Karpas-422 (cell line): ENCODE measurements around the gene HOXD1. TPM values are rescaled to one million over a fixed set of nuclear protein-coding genes. Genes with fewer than 3 reads are reported as not detected.

Experiments
- DNase-seq: peaks from one replicate; pipeline ENCODE4 v3.0.0-alpha.2; 2015
- H2AFZ ChIP-seq: fragments of 200-600 bp; sonication (generic); 2 replicates; pipeline ENCODE4 v1.6.1; 2014; ENCODE audit warnings: antibody characterized with exemption, low read length, mixed read lengths
- H3K27ac ChIP-seq: fragments of 200-600 bp; sonication (generic); 2 replicates; pipeline ENCODE4 v1.5.1; 2014; ENCODE audit warnings: mild to moderate bottlenecking, low read length, moderate library complexity
- H3K27me3 ChIP-seq: fragments of 200-600 bp; sonication (generic); 2 replicates; pipeline ENCODE4 v1.6.1; 2014; ENCODE audit warnings: low read length, mixed read lengths
- H3K36me3 ChIP-seq: fragments of 200-600 bp; sonication (generic); 2 replicates; pipeline ENCODE4 v1.6.1; 2014; ENCODE audit warnings: low read length, mixed read lengths; ENCODE audit not compliant: insufficient read depth
- H3K4me1 ChIP-seq: fragments of 200-600 bp; sonication (generic); 2 replicates; pipeline ENCODE4 v1.6.1; 2014; ENCODE audit warnings: mild to moderate bottlenecking, low read length, mixed read lengths
- H3K4me2 ChIP-seq: fragments of 200-600 bp; sonication (generic); 2 replicates; pipeline ENCODE4 v1.6.1; 2014; ENCODE audit warnings: low read length, low read depth, mild to moderate bottlenecking; ENCODE audit not compliant: poor library complexity, severe bottlenecking
- H3K4me3 ChIP-seq: fragments of 200-600 bp; sonication (generic); 2 replicates; pipeline ENCODE4 v1.5.1; 2014; ENCODE audit warnings: mild to moderate bottlenecking, antibody characterized with exemption, low read length, mixed read lengths
- H3K79me2 ChIP-seq: fragments of 200-600 bp; sonication (generic); 2 replicates; pipeline ENCODE4 v1.6.1; 2014; ENCODE audit warnings: mild to moderate bottlenecking, low read length, mixed read lengths
- H3K9ac ChIP-seq: fragments of 200-600 bp; sonication (generic); 2 replicates; pipeline ENCODE4 v1.6.0; 2014; ENCODE audit warnings: low read length
- H3K9me2 ChIP-seq: fragments of 200-600 bp; sonication (generic), shearing (Covaris generic); replicated peaks from 2 replicates; pipeline ENCODE4 v1.6.0; 2014; ENCODE audit warnings: mild to moderate bottlenecking, low read length, moderate library complexity; ENCODE audit not compliant: insufficient read depth
- H3K9me3 ChIP-seq: fragments of 300-700, 200-600 bp; sonication (generic); 2 replicates; pipeline ENCODE4 v1.6.1; 2014; ENCODE audit warnings: low read length, mixed read lengths
- H4K20me1 ChIP-seq: fragments of 200-600 bp; sonication (generic); 2 replicates; pipeline ENCODE4 v1.6.1; 2014; ENCODE audit warnings: mild to moderate bottlenecking, antibody characterized with exemption, low read length, low read depth; ENCODE audit not compliant: insufficient read depth
- total RNA-seq: library from RNA; depleted of rRNA; stranded (reverse); fragments of >200 nt; shearing (Covaris generic); gene quantifications from 2 replicates; pipeline ENCODE4 v1.2.3, GENCODE V29; 2014; ENCODE audit warnings: low replicate concordance

The HOXD1 gene
- total RNA-seq, 1 experiment from 2014 or later = not detected

DNA sequence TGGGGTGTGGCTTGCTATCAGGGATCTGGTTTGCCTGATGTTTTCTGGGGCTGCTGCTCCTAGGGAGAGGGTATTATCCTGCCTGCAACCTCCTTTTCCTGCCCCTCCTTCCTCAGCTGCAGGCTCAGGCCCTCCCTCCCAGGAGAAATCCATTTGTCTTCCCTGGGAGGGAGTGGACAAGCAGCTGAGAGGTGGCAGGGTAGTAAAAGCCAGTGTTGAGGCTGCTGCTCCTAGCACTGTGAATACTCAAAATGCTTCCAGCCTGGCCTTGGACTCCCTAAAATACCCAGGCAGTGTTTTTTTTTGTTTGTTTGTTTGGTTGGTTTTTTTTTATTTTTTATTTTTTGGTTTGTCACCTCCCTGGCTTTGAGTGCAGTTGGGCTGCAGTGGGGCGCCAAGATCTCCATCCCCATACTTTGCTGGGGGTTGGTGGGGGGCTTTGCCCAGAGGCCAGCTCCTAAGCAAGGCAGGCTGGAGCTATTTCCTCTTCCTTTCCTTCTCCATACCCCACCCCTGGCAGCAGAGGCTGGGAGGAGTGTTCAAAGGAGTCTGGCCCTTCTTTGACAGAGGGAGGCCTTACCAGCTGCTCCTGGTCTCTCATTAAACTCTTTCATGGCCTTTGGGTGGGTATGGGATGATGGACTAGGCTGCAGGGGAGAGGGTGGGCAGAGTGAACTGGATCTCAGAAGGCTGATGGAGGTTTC, 17.7 kb upstream of the HOXD1 start:
- Histone ChIP-seq H3K9me3 (no peaks in the 10 kb centered on the region), H3K36me3 (no peaks in the 10 kb centered on the region), H2AFZ (no peak overlapping the region), H3K27ac (no peak overlapping the region), H3K79me2 (no peaks in the 10 kb centered on the region), H3K4me3 (no peak overlapping the region), H3K9ac (no peak overlapping the region), H3K27me3 (no peaks in the 10 kb centered on the region), H3K4me1 (peaks cover 24% of the 10 kb centered on the region), H3K4me2 (no peak overlapping the region), H4K20me1 (no peaks in the 10 kb centered on the region), H3K9me2 (no peaks in the 10 kb centered on the region)
- DNase-seq = no peak

DNA sequence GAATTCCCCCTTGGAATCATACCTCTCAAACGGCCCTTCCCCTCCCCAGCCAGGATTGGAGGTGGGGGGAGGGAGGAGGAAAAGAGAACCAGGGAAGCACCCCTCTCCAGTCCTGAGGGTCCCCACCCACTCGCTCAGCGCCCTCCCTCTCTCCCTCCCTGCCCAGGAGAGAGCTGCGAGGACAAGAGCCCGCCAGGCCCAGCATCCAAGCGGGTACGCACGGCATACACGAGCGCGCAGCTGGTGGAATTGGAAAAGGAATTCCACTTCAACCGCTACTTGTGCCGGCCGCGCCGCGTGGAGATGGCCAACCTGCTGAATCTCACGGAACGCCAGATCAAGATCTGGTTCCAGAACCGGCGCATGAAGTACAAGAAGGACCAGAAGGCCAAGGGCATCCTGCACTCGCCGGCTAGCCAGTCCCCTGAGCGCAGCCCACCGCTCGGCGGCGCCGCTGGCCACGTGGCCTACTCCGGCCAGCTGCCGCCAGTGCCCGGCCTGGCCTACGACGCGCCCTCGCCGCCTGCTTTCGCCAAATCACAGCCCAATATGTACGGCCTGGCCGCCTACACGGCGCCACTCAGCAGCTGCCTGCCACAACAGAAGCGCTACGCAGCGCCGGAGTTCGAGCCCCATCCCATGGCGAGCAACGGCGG, 17.0 kb upstream of the HOXD1 start:
- DNase-seq = no peak
- Histone ChIP-seq H3K27me3 (no peaks in the 10 kb centered on the region), H3K9me2 (no peaks in the 10 kb centered on the region), H3K4me1 (peaks cover 31% of the 10 kb centered on the region), H4K20me1 (no peaks in the 10 kb centered on the region), H3K36me3 (no peaks in the 10 kb centered on the region), H3K9me3 (no peaks in the 10 kb centered on the region), H3K79me2 (no peaks in the 10 kb centered on the region), H3K4me3 (no peak overlapping the region), H2AFZ (no peak overlapping the region), H3K4me2 (no peak overlapping the region), H3K27ac (no peak overlapping the region), H3K9ac (no peak overlapping the region)

DNA sequence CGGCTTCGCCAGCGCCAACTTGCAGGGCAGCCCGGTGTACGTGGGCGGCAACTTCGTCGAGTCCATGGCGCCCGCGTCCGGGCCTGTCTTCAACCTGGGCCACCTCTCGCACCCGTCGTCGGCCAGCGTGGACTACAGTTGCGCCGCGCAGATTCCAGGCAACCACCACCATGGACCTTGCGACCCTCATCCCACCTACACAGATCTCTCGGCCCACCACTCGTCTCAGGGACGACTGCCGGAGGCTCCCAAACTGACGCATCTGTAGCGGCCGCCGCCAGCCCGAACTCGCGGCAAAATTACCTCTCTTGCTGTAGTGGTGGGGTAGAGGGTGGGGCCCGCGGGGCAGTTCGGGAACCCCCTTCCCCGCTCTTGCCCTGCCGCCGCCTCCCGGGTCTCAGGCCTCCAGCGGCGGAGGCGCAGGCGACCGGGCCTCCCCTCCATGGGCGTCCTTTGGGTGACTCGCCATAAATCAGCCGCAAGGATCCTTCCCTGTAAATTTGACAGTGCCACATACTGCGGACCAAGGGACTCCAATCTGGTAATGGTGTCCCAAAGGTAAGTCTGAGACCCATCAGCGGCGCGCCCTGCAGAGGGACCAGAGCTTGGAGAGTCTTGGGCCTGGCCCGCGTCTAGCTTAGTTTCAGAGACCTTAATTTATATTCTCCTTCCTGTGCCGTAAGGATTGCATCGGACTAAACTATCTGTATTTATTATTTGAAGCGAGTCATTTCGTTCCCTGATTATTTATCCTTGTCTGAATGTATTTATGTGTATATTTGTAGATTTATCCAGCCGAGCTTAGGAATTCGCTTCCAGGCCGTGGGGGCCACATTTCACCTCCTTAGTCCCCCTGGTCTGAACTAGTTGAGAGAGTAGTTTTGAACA, 16.2 kb upstream of the HOXD1 start:
- Histone ChIP-seq H3K79me2 (no peaks in the 10 kb centered on the region), H3K9me2 (no peaks in the 10 kb centered on the region), H4K20me1 (no peaks in the 10 kb centered on the region), H3K36me3 (no peaks in the 10 kb centered on the region), H3K27me3 (no peaks in the 10 kb centered on the region), H2AFZ (no peak overlapping the region), H3K4me2 (no peak overlapping the region), H3K4me3 (no peak overlapping the region), H3K9ac (no peak overlapping the region), H3K27ac (no peak overlapping the region), H3K9me3 (no peaks in the 10 kb centered on the region), H3K4me1 (peaks cover 38% of the 10 kb centered on the region)
- no peak for DNase-seq

DNA sequence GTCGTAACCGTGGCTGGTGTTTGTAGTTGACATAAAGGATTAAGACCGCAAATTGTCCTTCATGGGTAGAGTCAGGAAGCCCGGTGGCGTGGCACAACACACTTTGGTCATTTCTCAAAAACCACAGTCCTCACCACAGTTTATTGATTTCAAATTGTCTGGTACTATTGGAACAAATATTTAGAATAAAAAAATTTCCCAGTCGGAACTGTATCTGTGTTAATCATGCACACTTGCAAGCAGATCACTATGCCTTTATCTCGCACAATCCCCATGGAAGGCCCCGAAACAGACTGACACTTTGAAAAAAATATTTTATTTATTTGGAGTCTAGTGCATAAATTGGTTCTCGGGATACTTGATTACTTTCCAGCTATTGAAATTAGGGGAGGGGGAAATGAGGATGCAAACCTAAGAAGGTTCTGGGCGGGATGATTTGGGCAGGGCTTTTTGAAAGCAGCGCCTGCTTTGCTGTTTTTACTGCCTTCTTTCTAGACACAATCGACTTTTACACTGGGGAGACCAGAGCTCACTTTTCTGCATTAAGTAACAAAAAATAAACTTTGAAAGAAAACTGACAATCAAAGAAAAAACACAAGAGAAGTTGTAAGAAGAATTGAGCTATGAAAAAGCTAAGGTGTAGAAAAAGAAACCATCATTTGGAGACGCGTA, 15.4 kb upstream of the HOXD1 start:
- peak overlapping the region; percentile 81 for H3K4me2 ChIP-seq

DNA sequence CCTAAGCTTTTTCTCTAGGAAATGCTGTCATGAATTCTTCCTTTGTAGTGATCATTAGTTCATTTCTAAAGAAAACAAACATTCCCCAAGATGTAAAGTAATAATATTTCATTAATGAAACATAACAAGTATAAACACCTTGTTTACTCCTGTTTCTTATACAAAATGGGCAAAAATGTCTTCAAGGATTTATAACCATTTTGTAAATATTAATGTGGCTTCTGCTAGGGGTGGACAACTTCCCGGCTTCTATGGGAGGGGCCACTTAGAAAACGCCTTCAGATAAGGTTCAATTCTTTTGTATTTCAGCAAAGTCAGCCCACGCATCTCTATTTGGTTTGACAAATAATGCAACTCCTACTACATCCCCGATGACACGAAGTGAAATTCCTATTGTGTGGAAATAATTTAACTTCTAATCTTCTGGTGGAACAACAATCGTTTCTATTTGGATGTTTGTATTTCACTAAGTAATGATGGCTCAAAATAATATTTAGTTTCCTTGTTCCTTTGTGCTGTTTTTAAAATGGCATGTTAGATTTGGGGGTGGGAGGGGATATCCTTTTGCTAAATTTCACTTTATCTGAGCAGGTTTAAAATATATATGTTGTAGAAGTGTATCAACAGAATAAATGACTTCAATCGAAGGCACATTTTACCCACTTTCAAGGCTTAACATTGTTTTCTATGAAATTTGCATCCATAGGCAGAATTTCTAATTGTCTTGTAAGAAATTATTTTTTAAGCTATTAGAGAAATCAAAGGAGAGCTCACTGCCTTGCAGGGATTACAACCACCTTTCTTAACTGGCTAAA, 14.7 kb upstream of the HOXD1 start:
- Histone ChIP-seq H2AFZ (peak overlapping the region; percentile 90), H3K27me3 (no peaks in the 10 kb centered on the region), H3K9me2 (no peaks in the 10 kb centered on the region), H3K36me3 (no peaks in the 10 kb centered on the region), H4K20me1 (no peaks in the 10 kb centered on the region), H3K79me2 (no peaks in the 10 kb centered on the region), H3K27ac (no peak overlapping the region), H3K9me3 (no peaks in the 10 kb centered on the region), H3K4me1 (peaks cover 43% of the 10 kb centered on the region), H3K4me3 (peak overlapping the region; percentile 67; the same call in 1 of the 2 replicates), H3K4me2 (peak overlapping the region; percentile 81), H3K9ac (peak overlapping the region; percentile 73)
- DNase-seq = no peak

More for the DNA sequence above, 15.4 kb upstream of the HOXD1 start:
- Histone ChIP-seq H2AFZ (no peak overlapping the region), H3K9me2 (no peaks in the 10 kb centered on the region), H3K27ac (no peak overlapping the region), H3K9ac (no peak overlapping the region), H3K4me3 (no peak overlapping the region), H3K27me3 (no peaks in the 10 kb centered on the region), H3K36me3 (no peaks in the 10 kb centered on the region), H3K9me3 (no peaks in the 10 kb centered on the region), H4K20me1 (no peaks in the 10 kb centered on the region), H3K4me1 (peaks cover 41% of the 10 kb centered on the region), H3K79me2 (no peaks in the 10 kb centered on the region)
- DNase-seq = no peak

DNA sequence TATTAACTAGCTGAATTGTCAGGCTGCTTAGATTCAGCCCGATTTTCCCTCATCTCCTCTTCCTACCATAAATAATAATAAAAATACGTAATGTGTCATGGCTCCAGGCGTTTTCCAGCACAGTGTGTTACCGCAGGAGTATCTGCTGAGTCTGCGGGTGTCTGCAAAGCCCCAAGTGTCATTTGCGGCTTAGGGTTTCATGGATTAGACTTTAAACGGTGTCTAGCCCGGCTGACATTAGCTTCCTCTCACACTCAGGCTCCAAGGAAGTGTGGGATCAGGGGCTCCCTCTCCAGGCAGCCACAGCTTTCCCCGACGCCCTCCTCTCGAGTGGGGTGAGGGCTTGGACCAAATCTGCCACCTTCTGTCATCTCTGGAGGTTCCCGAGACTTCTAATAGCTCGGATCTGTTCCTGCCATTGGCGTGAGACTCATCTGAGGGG, 14.1 kb upstream of the HOXD1 start:
- H3K4me2 ChIP-seq = peak overlapping the region; percentile 81
- peak overlapping the region; percentile 73 for H3K9ac ChIP-seq
- H3K27ac ChIP-seq = no peak overlapping the region
- H3K4me3 ChIP-seq = peak overlapping the region; percentile 67
- H2AFZ ChIP-seq = peak overlapping the region; percentile 90
- peaks cover 45% of the 10 kb centered on the region for H3K4me1 ChIP-seq
- no peaks in the 10 kb centered on the region for H3K36me3 ChIP-seq
- H3K9me2 ChIP-seq = no peaks in the 10 kb centered on the region
- H3K79me2 ChIP-seq = no peaks in the 10 kb centered on the region
- DNase-seq = no peak
- H4K20me1 ChIP-seq = no peaks in the 10 kb centered on the region
- H3K9me3 ChIP-seq = no peaks in the 10 kb centered on the region
- no peaks in the 10 kb centered on the region for H3K27me3 ChIP-seq

DNA sequence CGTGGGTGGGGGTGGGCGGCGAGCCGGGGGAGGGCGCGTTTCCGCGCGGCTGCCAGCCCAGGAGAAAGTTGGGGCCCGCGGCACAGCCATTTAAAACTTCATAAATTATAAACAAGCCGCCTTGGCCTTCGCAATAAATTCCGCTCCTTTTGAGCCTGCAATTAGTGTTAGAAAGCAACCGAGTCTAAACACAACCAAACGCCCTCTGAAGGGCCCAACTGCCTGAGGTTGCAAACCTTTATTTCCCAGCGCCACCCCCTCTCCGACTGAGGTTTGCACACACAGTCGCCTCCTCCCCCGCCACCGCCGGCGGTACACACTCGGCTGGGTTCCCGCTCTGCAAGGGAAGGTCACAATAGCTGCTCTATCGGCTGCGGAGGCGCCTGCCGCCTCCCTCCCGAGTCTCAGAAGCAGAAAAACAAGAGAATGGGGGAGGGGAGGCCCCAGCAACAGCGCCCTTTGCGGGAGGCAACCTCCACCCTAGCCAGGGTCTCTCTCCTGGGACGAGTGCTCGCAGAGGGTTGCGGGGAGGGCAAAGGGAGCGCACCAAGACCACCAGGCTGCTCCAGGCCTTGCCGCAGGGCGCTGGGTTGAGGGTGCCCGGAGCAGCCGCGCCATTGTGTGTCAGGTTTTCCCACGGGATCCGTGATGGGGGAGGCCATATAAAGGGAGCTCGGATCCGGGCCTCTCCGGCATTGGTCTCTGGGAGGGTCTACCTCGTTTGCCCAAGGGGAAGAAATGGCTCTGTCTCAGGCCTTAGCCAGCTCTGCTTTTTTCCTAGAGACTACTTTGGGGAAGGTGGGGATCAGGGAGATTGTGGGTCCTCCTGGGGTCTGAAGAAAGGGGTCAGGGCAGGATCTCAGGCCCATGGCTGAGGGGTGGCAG, 13.4 kb upstream of the HOXD1 start:
- Histone ChIP-seq H3K36me3 (no peaks in the 10 kb centered on the region), H3K9me2 (no peaks in the 10 kb centered on the region), H4K20me1 (no peaks in the 10 kb centered on the region), H3K4me1 (peaks cover 45% of the 10 kb centered on the region), H3K27ac (no peak overlapping the region), H3K27me3 (no peaks in the 10 kb centered on the region), H3K4me2 (peak overlapping the region; percentile 81), H3K9ac (peak overlapping the region; percentile 73), H3K4me3 (peak overlapping the region; percentile 67), H2AFZ (peak overlapping the region; percentile 90), H3K9me3 (no peaks in the 10 kb centered on the region), H3K79me2 (no peaks in the 10 kb centered on the region)
- peak; percentile 77 for DNase-seq
